Measurements from ENCODE around the gene MAFG. TPM values are rescaled to one million over a fixed set of nuclear protein-coding genes. Genes with fewer than 3 reads are reported as not detected.

The MAFG gene
- total and polyA plus RNA-seq, 9 of the 15 experiments (the other 6 are each of a cell fraction or from before 2014, with no cell fraction given), result 1.1 to 58.1 (median 24.9) TPM

DNA sequence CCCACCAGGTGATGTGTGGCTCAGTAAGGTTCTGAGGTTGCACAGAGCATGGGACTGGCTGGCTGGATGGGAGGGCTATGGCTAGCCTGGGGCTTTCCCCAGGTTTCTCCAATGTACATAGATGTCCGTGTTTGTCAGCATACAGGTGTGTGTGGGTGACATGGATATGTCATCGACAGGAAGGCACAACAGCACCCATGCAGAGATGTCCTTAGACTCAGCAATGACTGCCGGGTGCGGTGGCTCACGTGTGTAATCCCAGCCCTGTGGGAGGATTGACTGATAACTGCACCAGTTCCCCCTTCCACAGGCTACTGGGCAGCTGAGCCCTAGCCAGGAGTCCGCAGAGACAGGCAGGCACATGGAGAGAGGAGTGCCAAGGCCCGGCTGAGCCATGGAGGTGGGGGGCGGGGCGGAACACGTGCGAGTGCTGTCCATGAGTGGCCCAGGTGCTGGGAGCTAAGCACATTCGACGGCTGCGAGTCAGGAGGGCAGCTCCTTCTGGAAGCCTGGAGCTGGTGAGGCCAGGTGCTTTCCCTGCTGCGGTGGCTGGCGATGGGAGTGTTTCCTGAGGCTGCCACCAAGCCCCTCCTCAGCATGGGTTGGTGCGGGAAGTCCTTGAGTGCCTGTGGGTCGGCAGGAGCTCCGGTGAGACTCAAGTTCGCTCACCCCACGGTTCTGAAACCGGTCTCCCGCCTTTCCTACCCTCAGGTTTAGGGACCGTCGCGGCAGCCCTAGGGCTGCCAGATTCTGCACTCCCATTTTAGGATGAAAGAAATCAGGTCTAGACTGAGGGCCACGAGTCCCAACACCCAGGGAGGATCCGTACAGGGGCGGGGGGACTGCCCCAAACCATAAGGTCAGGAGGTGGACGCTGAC is 49.0 kb upstream of the MAFG start (continued):
- TF ChIP-seq, protein P1, sequence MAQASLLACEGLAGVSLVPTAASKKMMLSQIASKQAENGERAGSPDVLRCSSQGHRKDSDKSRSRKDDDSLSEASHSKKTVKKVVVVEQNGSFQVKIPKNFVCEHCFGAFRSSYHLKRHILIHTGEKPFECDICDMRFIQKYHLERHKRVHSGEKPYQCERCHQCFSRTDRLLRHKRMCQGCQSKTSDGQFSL (CRISPR knock-in tag; IDR thresholded peaks at IDR 0.05), result no peak
- TF ChIP-seq, protein P1 (tag; IDR thresholded peaks at IDR 0.05), result no peak
- TF ChIP-seq ARID2 (IDR thresholded peaks at IDR 0.05) (no peak), RAD21 (CRISPR knock-in tag; conservative IDR thresholded peaks at IDR 0.05 in 1 of 2, IDR thresholded peaks at IDR 0.05 in 1 of 2) (no peak), CEBPB (tag; IDR thresholded peaks at IDR 0.05) (no peak), POLR2A (conservative IDR thresholded peaks at IDR 0.05) (0 out of 2 replicates have a peak, but pooled peaks have one; percentile 10), ZNF146 (CRISPR knock-in tag; IDR thresholded peaks at IDR 0.05; ENCODE audit: unreplicated experiment) (no peak), RBBP5 (IDR thresholded peaks at IDR 0.05; ENCODE audit: borderline replicate concordance, insufficient read depth, low read length, poor library complexity, severe bottlenecking) (no peak), KDM5B (IDR thresholded peaks at IDR 0.05; ENCODE audit: insufficient replicate concordance, low read depth, low read length) (peak; percentile 77), RCOR1 (IDR thresholded peaks at IDR 0.05; ENCODE audit: borderline replicate concordance in 1 of 2, low read depth in 2 of 2, low read length in 2 of 2) (peak in 1 of 2 experiments; percentile 67; a peak in 2 of 4 replicates), SMAD3 (CRISPR knock-in tag; conservative IDR thresholded peaks at IDR 0.05) (no peak), PHF8 (IDR thresholded peaks at IDR 0.05; ENCODE audit: borderline replicate concordance, low read length) (no peak), ZNF311 (CRISPR knock-in tag; IDR thresholded peaks at IDR 0.05) (0 out of 2 replicates have a peak, but pooled peaks have one; percentile 18), ILK (tag; IDR thresholded peaks at IDR 0.05; ENCODE audit: borderline replicate concordance, low read depth) (no peak), NCOA6 (IDR thresholded peaks at IDR 0.05) (peak; percentile 66; the same call in 1 of the 2 replicates)
- TF ChIP-seq, protein P2, sequence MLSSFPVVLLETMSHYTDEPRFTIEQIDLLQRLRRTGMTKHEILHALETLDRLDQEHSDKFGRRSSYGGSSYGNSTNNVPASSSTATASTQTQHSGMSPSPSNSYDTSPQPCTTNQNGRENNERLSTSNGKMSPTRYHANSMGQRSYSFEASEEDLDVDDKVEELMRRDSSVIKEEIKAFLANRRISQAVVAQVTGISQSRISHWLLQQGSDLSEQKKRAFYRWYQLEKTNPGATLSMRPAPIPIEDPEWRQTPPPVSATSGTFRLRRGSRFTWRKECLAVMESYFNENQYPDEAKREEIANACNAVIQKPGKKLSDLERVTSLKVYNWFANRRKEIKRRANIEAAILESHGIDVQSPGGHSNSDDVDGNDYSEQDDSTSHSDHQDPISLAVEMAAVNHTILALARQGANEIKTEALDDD (IDR thresholded peaks at IDR 0.05), result no peak
- TF ChIP-seq, protein P3, sequence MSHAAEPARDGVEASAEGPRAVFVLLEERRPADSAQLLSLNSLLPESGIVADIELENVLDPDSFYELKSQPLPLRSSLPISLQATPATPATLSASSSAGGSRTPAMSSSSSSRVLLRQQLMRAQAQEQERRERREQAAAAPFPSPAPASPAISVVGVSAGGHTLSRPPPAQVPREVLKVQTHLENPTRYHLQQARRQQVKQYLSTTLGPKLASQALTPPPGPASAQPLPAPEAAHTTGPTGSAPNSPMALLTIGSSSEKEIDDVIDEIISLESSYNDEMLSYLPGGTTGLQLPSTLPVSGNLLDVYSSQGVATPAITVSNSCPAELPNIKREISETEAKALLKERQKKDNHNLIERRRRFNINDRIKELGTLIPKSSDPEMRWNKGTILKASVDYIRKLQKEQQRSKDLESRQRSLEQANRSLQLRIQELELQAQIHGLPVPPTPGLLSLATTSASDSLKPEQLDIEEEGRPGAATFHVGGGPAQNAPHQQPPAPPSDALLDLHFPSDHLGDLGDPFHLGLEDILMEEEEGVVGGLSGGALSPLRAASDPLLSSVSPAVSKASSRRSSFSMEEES (CRISPR knock-in tag; IDR thresholded peaks at IDR 0.05), result no peak
- TF ChIP-seq, protein P4, sequence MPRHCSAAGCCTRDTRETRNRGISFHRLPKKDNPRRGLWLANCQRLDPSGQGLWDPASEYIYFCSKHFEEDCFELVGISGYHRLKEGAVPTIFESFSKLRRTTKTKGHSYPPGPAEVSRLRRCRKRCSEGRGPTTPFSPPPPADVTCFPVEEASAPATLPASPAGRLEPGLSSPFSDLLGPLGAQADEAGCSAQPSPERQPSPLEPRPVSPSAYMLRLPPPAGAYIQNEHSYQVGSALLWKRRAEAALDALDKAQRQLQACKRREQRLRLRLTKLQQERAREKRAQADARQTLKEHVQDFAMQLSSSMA (CRISPR knock-in tag; IDR thresholded peaks at IDR 0.05), result no peak
- TF ChIP-seq, protein P5, sequence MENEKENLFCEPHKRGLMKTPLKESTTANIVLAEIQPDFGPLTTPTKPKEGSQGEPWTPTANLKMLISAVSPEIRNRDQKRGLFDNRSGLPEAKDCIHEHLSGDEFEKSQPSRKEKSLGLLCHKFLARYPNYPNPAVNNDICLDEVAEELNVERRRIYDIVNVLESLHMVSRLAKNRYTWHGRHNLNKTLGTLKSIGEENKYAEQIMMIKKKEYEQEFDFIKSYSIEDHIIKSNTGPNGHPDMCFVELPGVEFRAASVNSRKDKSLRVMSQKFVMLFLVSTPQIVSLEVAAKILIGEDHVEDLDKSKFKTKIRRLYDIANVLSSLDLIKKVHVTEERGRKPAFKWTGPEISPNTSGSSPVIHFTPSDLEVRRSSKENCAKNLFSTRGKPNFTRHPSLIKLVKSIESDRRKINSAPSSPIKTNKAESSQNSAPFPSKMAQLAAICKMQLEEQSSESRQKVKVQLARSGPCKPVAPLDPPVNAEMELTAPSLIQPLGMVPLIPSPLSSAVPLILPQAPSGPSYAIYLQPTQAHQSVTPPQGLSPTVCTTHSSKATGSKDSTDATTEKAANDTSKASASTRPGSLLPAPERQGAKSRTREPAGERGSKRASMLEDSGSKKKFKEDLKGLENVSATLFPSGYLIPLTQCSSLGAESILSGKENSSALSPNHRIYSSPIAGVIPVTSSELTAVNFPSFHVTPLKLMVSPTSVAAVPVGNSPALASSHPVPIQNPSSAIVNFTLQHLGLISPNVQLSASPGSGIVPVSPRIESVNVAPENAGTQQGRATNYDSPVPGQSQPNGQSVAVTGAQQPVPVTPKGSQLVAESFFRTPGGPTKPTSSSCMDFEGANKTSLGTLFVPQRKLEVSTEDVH (IDR thresholded peaks at IDR 0.05; ENCODE audit: low read depth, partially characterized antibody), result no peak
